ENCODE measurements around the gene NXPH1. TPM values are rescaled to one million over a fixed set of nuclear protein-coding genes. Genes with fewer than 3 reads are reported as not detected.

Gene NXPH1
- total RNA-seq, 2 experiments from 2014 or later: not detected

GRCh38 chr7:8528311-8528710 lies 94.9 kb downstream of the NXPH1 start:
- Mint-ChIP-seq H3K9me3 (peaks cover 12% of the 10 kb centered on the region), H3K36me3 (no peaks in the 10 kb centered on the region), H3K27ac (no peak overlapping the region), H3K4me1 (ENCODE audit: low read depth) (no peaks in the 10 kb centered on the region), H3K27me3 (no peaks in the 10 kb centered on the region), H3K4me3 (no peak overlapping the region)
- ChIA-PET POLR2A (no interaction called here), CTCF (no interaction called here)
- no peak for DNase-seq
- intact Hi-C loops (cut with micrococcal nuclease): no loop called here

GRCh38 chr7:8531991-8532515 lies 98.6 kb downstream of the NXPH1 start:
- Mint-ChIP-seq H3K9me3 (no peaks in the 10 kb centered on the region), H3K4me1 (ENCODE audit: low read depth) (no peaks in the 10 kb centered on the region), H3K27ac (no peak overlapping the region), H3K36me3 (no peaks in the 10 kb centered on the region), H3K4me3 (no peak overlapping the region), H3K27me3 (no peaks in the 10 kb centered on the region)
- DNase-seq: no peak
- intact Hi-C loops (cut with micrococcal nuclease): no loop called here
- ChIA-PET CTCF (no interaction called here), POLR2A (no interaction called here)

DNA sequence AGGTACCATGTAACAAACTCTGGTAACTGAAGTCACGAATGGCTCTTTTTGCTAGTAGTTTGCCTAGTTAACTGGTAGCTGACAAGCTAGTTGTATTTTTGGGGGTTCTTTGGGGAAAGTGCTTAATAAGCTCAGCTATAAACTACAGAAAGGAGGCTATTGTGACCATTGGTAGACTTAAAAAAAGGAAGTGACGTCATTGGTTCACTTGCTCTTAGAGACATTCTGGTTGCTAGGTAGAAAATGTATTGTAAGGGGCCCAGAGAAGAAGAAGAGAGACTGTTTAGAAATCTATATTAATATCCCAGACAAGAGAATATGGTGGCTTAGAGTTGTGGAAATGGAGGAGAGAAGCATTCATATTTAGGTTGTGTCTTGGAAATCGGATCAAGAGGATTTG lies 103.0 kb downstream of the NXPH1 start:
- DNase-seq: no peak
- POLR2A ChIA-PET: no interaction called here
- no peak overlapping the region for H3K4me3 Mint-ChIP-seq
- H3K36me3 Mint-ChIP-seq: no peaks in the 10 kb centered on the region
- CTCF ChIA-PET: no interaction called here
- no peak overlapping the region for H3K27ac Mint-ChIP-seq
- intact Hi-C loops (cut with micrococcal nuclease): no loop called here
- H3K27me3 Mint-ChIP-seq: no peaks in the 10 kb centered on the region
- H3K4me1 Mint-ChIP-seq (ENCODE audit: low read depth): no peaks in the 10 kb centered on the region
- H3K9me3 Mint-ChIP-seq: no peaks in the 10 kb centered on the region

GRCh38 chr7:8549046-8549445 lies 115.6 kb downstream of the NXPH1 start:
- Mint-ChIP-seq H3K36me3 (no peaks in the 10 kb centered on the region), H3K9me3 (no peaks in the 10 kb centered on the region), H3K4me3 (no peak overlapping the region), H3K4me1 (ENCODE audit: low read depth) (no peaks in the 10 kb centered on the region), H3K27ac (no peak overlapping the region), H3K27me3 (no peaks in the 10 kb centered on the region)
- ChIA-PET POLR2A (no interaction called here), CTCF (interaction anchor here (0.6 kb wide), 1 partner anchor 187 kb away, joined by 3 read pairs; no protein-coding TSS in a partner anchor)
- intact Hi-C loops (cut with micrococcal nuclease): no loop called here
- DNase-seq: no peak

DNA sequence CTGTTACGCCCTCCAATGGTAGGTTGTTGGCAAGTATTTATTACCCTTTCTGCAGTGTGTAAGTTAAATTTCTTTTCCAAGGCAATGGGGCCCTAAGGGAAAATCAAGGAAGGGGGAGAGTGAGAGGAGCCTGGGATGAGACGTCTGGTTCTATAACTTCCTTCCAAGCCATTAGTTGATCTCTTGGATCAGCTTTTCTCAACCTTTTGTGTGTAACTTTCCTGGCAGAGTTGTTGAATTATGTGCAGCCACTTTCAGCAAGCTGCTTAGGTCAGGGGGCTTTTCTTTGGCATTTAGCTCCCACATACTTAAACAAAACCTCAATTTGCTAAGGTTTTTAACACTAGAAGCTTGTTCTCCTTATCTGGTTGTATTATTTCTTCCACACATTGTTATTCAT lies 127.1 kb downstream of the NXPH1 start:
- Mint-ChIP-seq H3K4me1 (ENCODE audit: low read depth) (no peaks in the 10 kb centered on the region), H3K4me3 (no peak overlapping the region), H3K9me3 (no peaks in the 10 kb centered on the region), H3K36me3 (no peaks in the 10 kb centered on the region), H3K27ac (no peak overlapping the region), H3K27me3 (no peaks in the 10 kb centered on the region)
- DNase-seq: no peak
- ChIA-PET CTCF (no interaction called here), POLR2A (no interaction called here)
- intact Hi-C loops (cut with micrococcal nuclease): no loop called here

DNA sequence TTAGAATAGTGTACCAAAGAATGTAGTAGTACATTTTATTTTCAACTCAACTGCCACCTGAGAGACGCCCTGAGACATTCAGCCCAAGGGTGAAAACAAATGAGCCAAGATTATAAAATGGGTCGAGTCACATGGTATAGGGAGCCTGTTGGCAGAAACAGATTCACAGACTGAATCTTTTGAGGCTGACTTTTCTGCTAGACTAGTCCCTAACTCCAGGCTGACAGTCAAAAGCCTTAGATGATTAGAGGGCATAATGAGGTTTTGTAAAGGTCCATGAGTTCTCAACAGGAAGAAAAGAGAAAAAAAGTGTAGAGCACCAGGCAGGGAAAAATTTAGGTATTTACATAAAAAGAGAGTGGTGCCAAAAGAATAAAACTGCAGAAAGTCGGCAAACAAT lies 128.0 kb downstream of the NXPH1 start:
- Mint-ChIP-seq H3K36me3 (no peaks in the 10 kb centered on the region), H3K27me3 (no peaks in the 10 kb centered on the region), H3K27ac (no peak overlapping the region), H3K4me3 (no peak overlapping the region), H3K4me1 (ENCODE audit: low read depth) (no peaks in the 10 kb centered on the region), H3K9me3 (no peaks in the 10 kb centered on the region)
- CTCF ChIA-PET: no interaction called here
- DNase-seq: no peak
- POLR2A ChIA-PET: no interaction called here
- intact Hi-C loops (cut with micrococcal nuclease): no loop called here

DNA sequence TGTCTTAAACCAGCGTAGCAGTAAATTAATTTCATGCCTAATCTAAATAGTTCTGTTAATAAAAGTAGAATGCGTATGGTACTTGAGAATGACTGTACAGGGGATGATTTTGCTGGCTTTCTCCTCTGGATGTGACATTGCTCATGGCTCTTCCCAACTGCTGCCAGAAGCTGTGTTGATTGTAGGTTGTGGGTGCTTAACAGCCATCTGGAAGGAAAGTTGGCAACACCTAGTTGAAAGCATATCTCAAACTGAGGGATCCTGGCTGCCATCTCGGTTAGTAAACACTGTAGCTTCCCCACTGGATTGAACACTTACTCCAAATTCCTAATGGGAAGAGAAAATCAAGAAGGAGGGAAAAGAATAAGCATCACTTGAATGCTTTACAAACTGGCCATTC lies 130.9 kb downstream of the NXPH1 start:
- no peaks in the 10 kb centered on the region for H3K27me3 Mint-ChIP-seq
- intact Hi-C loops (cut with micrococcal nuclease): no loop called here
- POLR2A ChIA-PET: no interaction called here
- no peaks in the 10 kb centered on the region for H3K4me1 Mint-ChIP-seq (ENCODE audit: low read depth)
- CTCF ChIA-PET: no interaction called here
- H3K36me3 Mint-ChIP-seq: no peaks in the 10 kb centered on the region
- H3K27ac Mint-ChIP-seq: no peak overlapping the region
- H3K9me3 Mint-ChIP-seq: no peaks in the 10 kb centered on the region
- no peak for DNase-seq
- H3K4me3 Mint-ChIP-seq: no peak overlapping the region

- no peak for DNase-seq
- POLR2A ChIA-PET: no interaction called here
- Mint-ChIP-seq H3K4me3 (no peak overlapping the region), H3K9me3 (no peaks in the 10 kb centered on the region), H3K27me3 (no peaks in the 10 kb centered on the region), H3K27ac (no peak overlapping the region), H3K36me3 (no peaks in the 10 kb centered on the region), H3K4me1 (ENCODE audit: low read depth) (no peaks in the 10 kb centered on the region)
- intact Hi-C loops (cut with micrococcal nuclease): no loop called here
- CTCF ChIA-PET: interaction anchor here (0.6 kb wide), 1 partner anchor 604 kb away, joined by 3 read pairs; no protein-coding TSS in a partner anchor
These were observed 132.6 kb downstream of the NXPH1 start for GRCh38 chr7:8566016-8566415.

DNA sequence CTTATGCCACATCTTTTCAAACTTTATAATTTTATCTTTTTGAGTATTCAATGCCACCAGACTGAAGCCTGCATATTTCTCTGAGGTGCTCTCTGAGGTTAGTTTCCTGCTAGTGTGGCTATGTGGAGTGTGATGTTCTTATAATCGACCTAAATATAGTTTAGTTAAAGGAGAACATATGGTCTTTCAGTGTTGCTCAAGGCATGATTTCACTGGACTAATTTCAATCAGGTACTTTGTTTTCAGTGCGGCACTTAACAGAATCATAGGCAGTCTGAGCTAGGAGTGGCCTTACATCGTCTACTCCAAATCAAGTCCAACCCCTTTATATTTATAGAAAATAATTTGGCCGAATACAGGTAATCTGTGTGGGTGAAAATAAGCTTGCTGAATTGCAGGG lies 134.2 kb downstream of the NXPH1 start:
- ChIA-PET POLR2A (no interaction called here), CTCF (no interaction called here)
- no peaks in the 10 kb centered on the region for H3K9me3 Mint-ChIP-seq
- H3K36me3 Mint-ChIP-seq: no peaks in the 10 kb centered on the region
- no peak overlapping the region for H3K4me3 Mint-ChIP-seq
- intact Hi-C loops (cut with micrococcal nuclease): no loop called here
- H3K27me3 Mint-ChIP-seq: no peaks in the 10 kb centered on the region
- H3K4me1 Mint-ChIP-seq (ENCODE audit: low read depth): no peaks in the 10 kb centered on the region
- no peak for DNase-seq
- no peak overlapping the region for H3K27ac Mint-ChIP-seq

- Mint-ChIP-seq H3K4me3 (no peak overlapping the region), H3K4me1 (ENCODE audit: low read depth) (no peaks in the 10 kb centered on the region), H3K9me3 (no peaks in the 10 kb centered on the region), H3K27ac (no peak overlapping the region), H3K27me3 (no peaks in the 10 kb centered on the region), H3K36me3 (no peaks in the 10 kb centered on the region)
- ChIA-PET CTCF (no interaction called here), POLR2A (no interaction called here)
- intact Hi-C loops (cut with micrococcal nuclease): no loop called here
- DNase-seq: no peak
These were observed 146.3 kb downstream of the NXPH1 start for GRCh38 chr7:8579661-8580194.

- Mint-ChIP-seq H3K27me3 (no peaks in the 10 kb centered on the region), H3K36me3 (no peaks in the 10 kb centered on the region)
- POLR2A ChIA-PET: no interaction called here
These were observed 148.4 kb downstream of the NXPH1 start for GRCh38 chr7:8581842-8582241.

GRCh38 chr7:8582728-8583127 lies 149.3 kb downstream of the NXPH1 start:
- no peak overlapping the region for H3K4me3 Mint-ChIP-seq
- no peaks in the 10 kb centered on the region for H3K36me3 Mint-ChIP-seq
- H3K27ac Mint-ChIP-seq: no peak overlapping the region
- no peaks in the 10 kb centered on the region for H3K4me1 Mint-ChIP-seq (ENCODE audit: low read depth)
- CTCF ChIA-PET: no interaction called here
- H3K27me3 Mint-ChIP-seq: no peaks in the 10 kb centered on the region
- intact Hi-C loops (cut with micrococcal nuclease): no loop called here
- DNase-seq: no peak
- no peaks in the 10 kb centered on the region for H3K9me3 Mint-ChIP-seq
- POLR2A ChIA-PET: no interaction called here

More at GRCh38 chr7:8581842-8582241, 148.4 kb downstream of the NXPH1 start:
- Mint-ChIP-seq H3K27ac (no peak overlapping the region), H3K4me1 (ENCODE audit: low read depth) (no peaks in the 10 kb centered on the region), H3K4me3 (no peak overlapping the region), H3K9me3 (no peaks in the 10 kb centered on the region)
- CTCF ChIA-PET: no interaction called here
- no peak for DNase-seq
- intact Hi-C loops (cut with micrococcal nuclease): no loop called here

- H3K9me3 Mint-ChIP-seq: no peaks in the 10 kb centered on the region
- DNase-seq: no peak
- no peak overlapping the region for H3K27ac Mint-ChIP-seq
- intact Hi-C loops (cut with micrococcal nuclease): no loop called here
- no peaks in the 10 kb centered on the region for H3K27me3 Mint-ChIP-seq
- no peak overlapping the region for H3K4me3 Mint-ChIP-seq
- ChIA-PET CTCF (no interaction called here), POLR2A (no interaction called here)
- H3K36me3 Mint-ChIP-seq: no peaks in the 10 kb centered on the region
- H3K4me1 Mint-ChIP-seq (ENCODE audit: low read depth): no peaks in the 10 kb centered on the region
These were observed 152.2 kb downstream of the NXPH1 start for GRCh38 chr7:8585591-8585990.

GRCh38 chr7:8590225-8590624 lies 156.8 kb downstream of the NXPH1 start:
- intact Hi-C loops (cut with micrococcal nuclease): no loop called here
- POLR2A ChIA-PET: no interaction called here
- H3K27ac Mint-ChIP-seq: no peak overlapping the region
- no peak overlapping the region for H3K4me3 Mint-ChIP-seq
- H3K4me1 Mint-ChIP-seq (ENCODE audit: low read depth): no peaks in the 10 kb centered on the region
- no peak for DNase-seq
- H3K9me3 Mint-ChIP-seq: no peaks in the 10 kb centered on the region
- no peaks in the 10 kb centered on the region for H3K27me3 Mint-ChIP-seq
- CTCF ChIA-PET: no interaction called here
- no peaks in the 10 kb centered on the region for H3K36me3 Mint-ChIP-seq
